Liver (tissue), 9 donors: ENCODE data around the gene P2RY12. TPM values are rescaled to one million over a fixed set of nuclear protein-coding genes. Genes with fewer than 3 reads are reported as not detected.

Experiments
- DNase-seq: peaks from one replicate; pipeline ENCODE4 v3.0.0-alpha.2; 2017; ENCODE audit warnings: low spot score
- H3K27ac ChIP-seq, 2 donors: one replicate each; pipeline ENCODE4 v1.7.0; 2013; ENCODE audit warnings: inconsistent platforms in 2 of 2, low read length in 2 of 2, control low read depth in 1 of 2, low read depth in 1 of 2, mild to moderate bottlenecking in 1 of 2
- H3K27me3 ChIP-seq, 4 donors: one replicate each; pipeline versions ENCODE4 v1.6.1 to v1.7.0; 2013; ENCODE audit warnings: low read length in 3 of 4, inconsistent platforms in 1 of 4, mild to moderate bottlenecking in 1 of 4, moderate library complexity in 1 of 4; ENCODE audit not compliant: control insufficient read depth in 4 of 4, insufficient read depth in 4 of 4
- H3K36me3 ChIP-seq, 4 donors: one replicate each; pipeline versions ENCODE4 v1.6.1 to v1.7.0; 2013; ENCODE audit warnings: low read length in 3 of 4, mild to moderate bottlenecking in 3 of 4, low read depth in 1 of 4, moderate library complexity in 1 of 4; ENCODE audit not compliant: control insufficient read depth in 4 of 4, insufficient read depth in 3 of 4
- H3K4me1 ChIP-seq, 4 donors: one replicate each; pipeline versions ENCODE4 v1.6.1 to v1.7.0; 2013; ENCODE audit warnings: low read length in 3 of 4, mild to moderate bottlenecking in 3 of 4, moderate library complexity in 1 of 4; ENCODE audit not compliant: control insufficient read depth in 4 of 4, insufficient read depth in 4 of 4
- H3K4me3 ChIP-seq, 3 donors: one replicate each; pipeline versions ENCODE4 v1.6.1 to v1.7.0; 2013; ENCODE audit warnings: low read length in 3 of 3, control low read depth in 1 of 3, low read depth in 1 of 3, mild to moderate bottlenecking in 1 of 3
- H3K9ac ChIP-seq, 2 donors: one replicate each; pipeline ENCODE4 v1.7.0; 2013; ENCODE audit warnings: low read length in 2 of 2, mild to moderate bottlenecking in 2 of 2, moderate library complexity in 2 of 2, control low read depth in 1 of 2, low read depth in 1 of 2
- H3K9me3 ChIP-seq, 4 donors: one replicate each; pipeline versions ENCODE4 v1.6.1 to v1.7.0; 2013; ENCODE audit warnings: low read length in 3 of 4; ENCODE audit not compliant: control insufficient read depth in 4 of 4
- ATF3 ChIP-seq: IDR thresholded peaks from 2 replicates; pipeline ENCODE4 v1.6.1; 2016; ENCODE audit warnings: antibody characterized with exemption
- CTCF ChIP-seq: fragments of 150-350 bp; IDR thresholded peaks from 2 replicates; pipeline ENCODE4 v1.5.1; 2017; ENCODE audit warnings: improper control_type of control experiment, low read depth, low read length; ENCODE audit not compliant: missing input control
- EGR1 ChIP-seq, 2 donors: IDR thresholded peaks; 2 replicates each; pipeline ENCODE4 v1.6.1; 2016 to 2018; ENCODE audit warnings: antibody characterized with exemption in 2 of 2, low read depth in 2 of 2
- FOXA2 ChIP-seq: IDR thresholded peaks from 2 replicates; pipeline ENCODE4 v1.6.1; 2016; ENCODE audit warnings: antibody characterized with exemption
- GABPA ChIP-seq, 2 donors: IDR thresholded peaks in 1 of 2; conservative IDR thresholded peaks in 1 of 2; 2 replicates each; pipeline ENCODE4 v1.6.1; 2016; ENCODE audit warnings: antibody characterized with exemption in 2 of 2, mild to moderate bottlenecking in 1 of 2, moderate library complexity in 1 of 2
- HNF4A ChIP-seq, 2 donors: conservative IDR thresholded peaks; 2 replicates each; pipeline ENCODE4 v1.6.1; 2016; ENCODE audit warnings: antibody characterized with exemption in 2 of 2, mild to moderate bottlenecking in 2 of 2
- HNF4G ChIP-seq: IDR thresholded peaks from 2 replicates; pipeline ENCODE4 v1.6.1; 2016; ENCODE audit warnings: antibody characterized with exemption
- JUND ChIP-seq, 2 donors: IDR thresholded peaks; 2 replicates each; pipeline ENCODE4 v1.6.1; 2016; ENCODE audit warnings: antibody characterized with exemption in 2 of 2
- MAX ChIP-seq: IDR thresholded peaks from 2 replicates; pipeline ENCODE4 v1.6.1; 2016; ENCODE audit warnings: antibody characterized with exemption
- NR2F2 ChIP-seq: IDR thresholded peaks from 2 replicates; pipeline ENCODE4 v1.6.1; 2016; ENCODE audit warnings: antibody characterized with exemption
- RAD21 ChIP-seq, 2 donors: IDR thresholded peaks; 2 replicates each; pipeline ENCODE4 v1.6.1; 2016; ENCODE audit warnings: antibody characterized with exemption in 2 of 2, mild to moderate bottlenecking in 2 of 2
- TAF1 ChIP-seq: conservative IDR thresholded peaks from 2 replicates; pipeline ENCODE4 v1.6.1; 2016; ENCODE audit warnings: antibody characterized with exemption, mild to moderate bottlenecking
- YY1 ChIP-seq: IDR thresholded peaks from 2 replicates; pipeline ENCODE4 v1.6.1; 2016; ENCODE audit warnings: antibody characterized with exemption, mild to moderate bottlenecking
- WGBS: extraction: QIAGEN DNeasy Blood & Tissue Kit; methylation state at CpG from one replicate; pipeline ENCODE4 v1.1.7; 2013; 5-methylcytosine and 5-hydroxymethylcytosine counted together
- polyA plus RNA-seq, 2 donors: library from polyadenylated mRNA; stranded (reverse) in 1 of 2; unstranded in 1 of 2; fragments of 200-250 nt in 1 of 2; fragments of >200 nt in 1 of 2; fragmentation: Nextera tagmentation in 1 of 2; extraction: Ambion mirVana in 1 of 2; gene quantifications; one replicate each; pipeline versions ENCODE4 v1.2.1 to v1.2.3, GENCODE V29; 2013 to 2015
- total RNA-seq, 2 donors: library from RNA; depleted of rRNA; stranded (reverse); fragments of >200 nt; gene quantifications; one replicate each; pipeline ENCODE4 v1.2.3, GENCODE V29; 2014
- TF ChIP-seq, protein P1 (sequence below): IDR thresholded peaks from 2 replicates; pipeline ENCODE4 v1.6.1; 2016; ENCODE audit warnings: antibody characterized with exemption
- donor health status: healthy.
- donor health status: healthy.
- donor health status: healthy.
- donor health status: healthy.
- donor health status: healthy.

Gene P2RY12
- total and polyA plus RNA-seq, 4 donors, result 0.43 to 2.8 (median 1.6) TPM

DNA sequence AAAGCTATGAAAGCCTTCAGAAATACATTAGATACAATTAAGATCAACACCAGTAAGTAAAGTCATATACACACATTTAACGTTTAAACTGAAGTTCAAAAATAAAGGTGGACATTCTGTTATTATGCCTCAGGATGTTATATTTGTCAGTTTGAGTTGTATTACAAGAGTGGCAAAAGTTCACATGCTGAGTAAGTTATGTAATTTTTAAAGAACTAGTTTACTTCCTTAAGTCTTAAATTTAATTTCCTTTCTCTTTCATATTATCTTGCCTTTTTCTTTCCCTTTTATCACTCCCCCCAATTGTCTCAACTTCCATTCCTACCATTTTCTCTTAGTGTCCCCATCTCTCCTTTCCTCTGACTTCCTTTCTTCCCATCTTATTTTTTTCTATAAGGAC lies 63.0 kb downstream of the P2RY12 start (continued):
- TF ChIP-seq, protein P1, sequence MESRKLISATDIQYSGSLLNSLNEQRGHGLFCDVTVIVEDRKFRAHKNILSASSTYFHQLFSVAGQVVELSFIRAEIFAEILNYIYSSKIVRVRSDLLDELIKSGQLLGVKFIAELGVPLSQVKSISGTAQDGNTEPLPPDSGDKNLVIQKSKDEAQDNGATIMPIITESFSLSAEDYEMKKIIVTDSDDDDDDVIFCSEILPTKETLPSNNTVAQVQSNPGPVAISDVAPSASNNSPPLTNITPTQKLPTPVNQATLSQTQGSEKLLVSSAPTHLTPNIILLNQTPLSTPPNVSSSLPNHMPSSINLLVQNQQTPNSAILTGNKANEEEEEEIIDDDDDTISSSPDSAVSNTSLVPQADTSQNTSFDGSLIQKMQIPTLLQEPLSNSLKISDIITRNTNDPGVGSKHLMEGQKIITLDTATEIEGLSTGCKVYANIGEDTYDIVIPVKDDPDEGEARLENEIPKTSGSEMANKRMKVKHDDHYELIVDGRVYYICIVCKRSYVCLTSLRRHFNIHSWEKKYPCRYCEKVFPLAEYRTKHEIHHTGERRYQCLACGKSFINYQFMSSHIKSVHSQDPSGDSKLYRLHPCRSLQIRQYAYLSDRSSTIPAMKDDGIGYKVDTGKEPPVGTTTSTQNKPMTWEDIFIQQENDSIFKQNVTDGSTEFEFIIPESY, result no peak
- TF ChIP-seq YY1 (no peak), HNF4G (no peak)

DNA sequence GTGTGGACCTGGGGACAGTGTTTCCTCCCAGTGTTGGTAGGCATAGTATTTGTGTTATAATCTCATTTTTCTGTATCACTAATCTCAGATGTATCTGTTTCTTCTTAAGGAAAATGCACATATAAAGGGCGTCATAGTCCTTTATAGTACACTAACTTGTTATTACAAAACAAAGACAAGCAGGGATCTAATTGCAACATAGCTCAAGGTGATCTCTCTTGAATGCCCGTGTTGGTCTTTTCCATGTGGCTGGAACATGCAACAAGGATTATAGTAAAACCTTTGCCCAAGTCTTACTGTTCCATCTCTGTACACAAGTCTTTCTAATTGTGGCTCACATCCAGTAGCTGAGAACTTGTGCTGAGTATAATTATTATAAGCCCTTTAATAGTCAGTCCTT lies 64.4 kb downstream of the P2RY12 start:
- no peak for DNase-seq
- TF ChIP-seq CTCF (no peak), NR2F2 (no peak), HNF4A (conservative IDR thresholded peaks at IDR 0.05) (no peak), TAF1 (no peak), RAD21 (IDR thresholded peaks at IDR 0.05) (no peak), HNF4G (no peak), ATF3 (no peak), MAX (no peak), EGR1 (IDR thresholded peaks at IDR 0.05; ENCODE audit: low read depth in 2 of 2) (no peak)
- TF ChIP-seq, protein P1, result no peak
- no peaks in the 10 kb centered on the region for H3K27me3 ChIP-seq
- WGBS, result 78% methylated on average over 2 of the region's 2 CpGs
- no peak overlapping the region for H3K27ac ChIP-seq
- no peak overlapping the region for H3K9ac ChIP-seq
- H3K4me1 ChIP-seq, result no peaks in the 10 kb centered on the region
- H3K9me3 ChIP-seq, result no peaks in the 10 kb centered on the region
- H3K36me3 ChIP-seq, result no peaks in the 10 kb centered on the region
- no peak overlapping the region for H3K4me3 ChIP-seq

- no peak overlapping the region for H3K9ac ChIP-seq
- H3K4me3 ChIP-seq, result no peak overlapping the region
- WGBS, result 88% methylated on average over 4 of the region's 4 CpGs
- no peaks in the 10 kb centered on the region for H3K9me3 ChIP-seq
- no peak for DNase-seq
- TF ChIP-seq FOXA2, result no peak
- no peak for TF ChIP-seq CTCF
- TF ChIP-seq RAD21 (IDR thresholded peaks at IDR 0.05), result no peak
- no peak for TF ChIP-seq JUND (IDR thresholded peaks at IDR 0.05)
- no peak for TF ChIP-seq GABPA (IDR thresholded peaks at IDR 0.05 in 1 of 2, conservative IDR thresholded peaks at IDR 0.05 in 1 of 2)
- no peaks in the 10 kb centered on the region for H3K36me3 ChIP-seq
- no peaks in the 10 kb centered on the region for H3K4me1 ChIP-seq
- no peaks in the 10 kb centered on the region for H3K27me3 ChIP-seq
- H3K27ac ChIP-seq, result no peak overlapping the region
These were observed 64.9 kb downstream of the P2RY12 start for GRCh38 chr3:151319628-151320027.
